ENCODE results near the gene MOGAT1.
"Not testable (repeated sequence)": the region's sequence is repeated elsewhere in the genome, so short reads cannot be mapped to it uniquely, and the experiment has no call there.

The MOGAT1 gene

GRCh38 chr2:222745836-222746559 lies 74.5 kb downstream of the MOGAT1 start:
- DNase-seq: no peak

GRCh38 chr2:222747526-222748160 lies 76.2 kb downstream of the MOGAT1 start:
- DNase-seq: no peak

GRCh38 chr2:222750533-222750932 lies 79.1 kb downstream of the MOGAT1 start:
- no peak for DNase-seq

GRCh38 chr2:222751238-222751637 lies 79.8 kb downstream of the MOGAT1 start:
- DNase-seq: no peak

- no peak for DNase-seq
These were observed 80.6 kb downstream of the MOGAT1 start for GRCh38 chr2:222751821-222752719.

- no peak for DNase-seq
These were observed 81.3 kb downstream of the MOGAT1 start for GRCh38 chr2:222752746-222753145.

- DNase-seq: no peak
These were observed 81.9 kb downstream of the MOGAT1 start for GRCh38 chr2:222753251-222753824.

- no peak for DNase-seq
These were observed 83.0 kb downstream of the MOGAT1 start for GRCh38 chr2:222754324-222754930.

GRCh38 chr2:222755593-222755992 lies 84.1 kb downstream of the MOGAT1 start:
- DNase-seq: not testable (repeated sequence)

GRCh38 chr2:222756362-222756831 lies 84.9 kb downstream of the MOGAT1 start:
- DNase-seq: no peak

- DNase-seq: no peak
These were observed 85.6 kb downstream of the MOGAT1 start for GRCh38 chr2:222756951-222757650.
